Measurements from ENCODE around the gene POLA2.

POLA2 gene

DNA sequence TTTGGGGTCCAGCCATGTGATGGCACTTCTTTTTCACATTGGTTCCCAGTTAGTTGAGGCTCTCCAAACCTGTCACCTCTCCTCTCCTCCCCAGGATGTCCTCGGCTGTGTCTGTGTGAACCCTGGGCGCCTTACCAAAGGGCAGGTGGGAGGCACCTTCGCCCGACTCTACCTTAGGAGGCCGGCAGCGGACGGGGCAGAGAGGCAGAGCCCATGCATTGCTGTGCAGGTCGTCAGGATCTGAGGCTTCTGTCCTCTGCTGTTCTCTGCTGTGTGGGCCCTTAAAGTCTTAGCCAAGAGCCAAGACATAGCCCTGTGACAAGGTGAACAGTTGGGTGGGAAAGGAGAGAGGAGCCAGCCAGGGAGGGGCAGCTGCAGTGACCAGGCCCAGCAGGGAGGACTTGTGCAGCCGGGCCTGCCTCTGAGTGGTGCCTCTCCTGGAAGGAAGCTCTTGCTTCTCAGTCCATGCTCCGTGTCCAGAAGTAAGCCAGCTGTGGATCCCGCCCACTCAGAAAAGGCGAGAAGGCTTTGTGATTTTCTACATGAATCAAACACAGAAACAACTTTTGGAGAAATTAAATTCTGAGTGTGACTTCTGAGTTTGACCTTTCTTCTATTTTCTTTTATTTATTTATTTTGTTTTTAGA is 35.4 kb downstream of the POLA2 start:
- peaks cover 81% of the 10 kb centered on the region for H3K36me3 ChIP-seq (ENCODE audit: insufficient read depth, insufficient read length, low read length)
- DNase-seq (ENCODE audit: low read depth, low spot score), result no peak
- peaks cover 15% of the 10 kb centered on the region for H3K4me1 ChIP-seq (ENCODE audit: insufficient read depth, insufficient read length)
- no peaks in the 10 kb centered on the region for H3K9me3 ChIP-seq (ENCODE audit: insufficient read depth, low read length)
- no peak overlapping the region for H3K9ac ChIP-seq (ENCODE audit: insufficient read length, low read depth)
- no peaks in the 10 kb centered on the region for H3K27me3 ChIP-seq (ENCODE audit: insufficient read depth, insufficient read length)
- H3K4me3 ChIP-seq (ENCODE audit: insufficient read length, low read depth), result no peak overlapping the region
- TF ChIP-seq ZNF274 (IDR thresholded peaks at IDR 0.05; ENCODE audit: low read depth, low read length), result no peak
- no peak for TF ChIP-seq SUZ12 (IDR thresholded peaks at IDR 0.05; ENCODE audit: extremely low read depth, insufficient read depth, insufficient read length)
- TF ChIP-seq YY1 (IDR thresholded peaks at IDR 0.05; ENCODE audit: insufficient read depth, insufficient read length), result no peak

- DNase-seq (ENCODE audit: low read depth, low spot score), result no peak
- Histone ChIP-seq H3K4me3 (ENCODE audit: insufficient read length, low read depth) (no peak overlapping the region), H3K36me3 (ENCODE audit: insufficient read depth, insufficient read length, low read length) (peaks cover 80% of the 10 kb centered on the region), H3K9me3 (ENCODE audit: insufficient read depth, low read length) (no peaks in the 10 kb centered on the region), H3K4me1 (ENCODE audit: insufficient read depth, insufficient read length) (peaks cover 16% of the 10 kb centered on the region), H3K9ac (ENCODE audit: insufficient read length, low read depth) (no peak overlapping the region), H3K27me3 (ENCODE audit: insufficient read depth, insufficient read length) (no peaks in the 10 kb centered on the region)
- TF ChIP-seq YY1 (IDR thresholded peaks at IDR 0.05; ENCODE audit: insufficient read depth, insufficient read length) (no peak), ZNF274 (IDR thresholded peaks at IDR 0.05; ENCODE audit: low read depth, low read length) (no peak), SUZ12 (IDR thresholded peaks at IDR 0.05; ENCODE audit: extremely low read depth, insufficient read depth, insufficient read length) (no peak)
These were observed 36.4 kb downstream of the POLA2 start for GRCh38 chr11:65298131-65298535.

DNA sequence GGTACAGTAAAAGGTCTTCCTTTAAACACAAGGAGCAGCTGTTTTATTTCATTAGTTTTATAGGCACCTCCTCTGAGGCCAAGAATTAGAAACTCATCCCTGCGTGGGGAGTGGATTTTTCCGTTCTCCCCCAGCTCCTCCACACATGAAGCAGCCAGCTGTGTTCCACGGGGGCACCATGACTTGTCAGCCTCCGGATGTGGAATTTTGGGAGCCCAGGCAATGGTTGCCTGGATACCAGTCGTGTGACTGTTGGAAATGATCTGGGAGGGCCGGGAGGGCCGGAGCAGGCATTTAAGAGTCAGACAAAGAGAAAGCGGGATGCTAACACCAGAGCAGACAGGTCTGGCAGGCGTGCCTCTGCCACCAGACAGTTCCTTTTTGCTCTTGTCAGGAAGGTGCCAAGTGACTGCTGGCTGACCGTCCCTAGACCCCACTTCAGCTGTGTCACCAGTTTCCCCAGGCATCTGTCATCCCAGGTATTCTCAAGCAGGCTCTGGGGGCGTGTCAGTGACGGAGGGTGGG is 37.0 kb downstream of the POLA2 start:
- DNase-seq (ENCODE audit: low read depth, low spot score), result no peak
- no peaks in the 10 kb centered on the region for H3K27me3 ChIP-seq (ENCODE audit: insufficient read depth, insufficient read length)
- no peak overlapping the region for H3K4me3 ChIP-seq (ENCODE audit: insufficient read length, low read depth)
- no peak for TF ChIP-seq YY1 (IDR thresholded peaks at IDR 0.05; ENCODE audit: insufficient read depth, insufficient read length)
- TF ChIP-seq SUZ12 (IDR thresholded peaks at IDR 0.05; ENCODE audit: extremely low read depth, insufficient read depth, insufficient read length), result no peak
- no peak for TF ChIP-seq ZNF274 (IDR thresholded peaks at IDR 0.05; ENCODE audit: low read depth, low read length)
- no peak overlapping the region for H3K9ac ChIP-seq (ENCODE audit: insufficient read length, low read depth)
- peaks cover 80% of the 10 kb centered on the region for H3K36me3 ChIP-seq (ENCODE audit: insufficient read depth, insufficient read length, low read length)
- peaks cover 15% of the 10 kb centered on the region for H3K4me1 ChIP-seq (ENCODE audit: insufficient read depth, insufficient read length)
- no peaks in the 10 kb centered on the region for H3K9me3 ChIP-seq (ENCODE audit: insufficient read depth, low read length)

DNA sequence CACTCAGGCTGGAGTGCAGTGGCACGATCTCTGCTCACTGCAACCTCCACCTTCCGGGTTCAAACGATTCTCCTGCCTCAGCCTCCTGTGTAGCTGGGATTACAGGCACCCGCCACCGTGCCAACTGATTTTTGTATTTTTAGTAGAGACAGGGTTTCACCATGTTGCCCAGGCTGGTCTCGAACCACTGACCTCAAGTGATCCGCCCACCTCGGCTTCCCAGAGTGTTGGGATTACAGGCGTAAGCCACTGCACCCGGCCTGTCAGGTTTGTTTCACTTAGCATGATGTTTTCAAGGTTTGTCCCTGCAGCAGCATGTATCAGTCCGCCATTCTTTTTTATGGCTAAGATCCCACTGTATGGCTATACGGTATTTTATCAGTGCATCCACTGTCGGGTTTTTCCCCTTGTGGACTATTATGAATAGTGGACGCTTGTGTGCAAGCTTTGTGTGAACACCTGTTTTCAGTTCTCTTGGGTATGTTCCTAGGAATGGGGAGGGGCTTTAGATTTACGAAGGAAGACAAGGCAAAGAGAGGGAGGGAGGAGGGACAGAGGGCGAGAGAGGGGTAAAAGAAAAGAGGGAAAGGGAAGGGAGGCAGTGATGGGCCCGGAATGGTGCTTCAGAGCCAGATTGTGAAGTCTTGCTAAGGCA is 39.0 kb downstream of the POLA2 start:
- H3K36me3 ChIP-seq (ENCODE audit: insufficient read depth, insufficient read length, low read length), result peaks cover 79% of the 10 kb centered on the region
- H3K27me3 ChIP-seq (ENCODE audit: insufficient read depth, insufficient read length), result no peaks in the 10 kb centered on the region
- H3K9ac ChIP-seq (ENCODE audit: insufficient read length, low read depth), result no peak overlapping the region
- H3K4me1 ChIP-seq (ENCODE audit: insufficient read depth, insufficient read length), result peaks cover 15% of the 10 kb centered on the region
- H3K4me3 ChIP-seq (ENCODE audit: insufficient read length, low read depth), result no peak overlapping the region
- DNase-seq (ENCODE audit: low read depth, low spot score), result no peak
- no peaks in the 10 kb centered on the region for H3K9me3 ChIP-seq (ENCODE audit: insufficient read depth, low read length)
- TF ChIP-seq YY1 (IDR thresholded peaks at IDR 0.05; ENCODE audit: insufficient read depth, insufficient read length), result no peak
- TF ChIP-seq SUZ12 (IDR thresholded peaks at IDR 0.05; ENCODE audit: extremely low read depth, insufficient read depth, insufficient read length), result no peak
- TF ChIP-seq ZNF274 (IDR thresholded peaks at IDR 0.05; ENCODE audit: low read depth, low read length), result no peak

DNA sequence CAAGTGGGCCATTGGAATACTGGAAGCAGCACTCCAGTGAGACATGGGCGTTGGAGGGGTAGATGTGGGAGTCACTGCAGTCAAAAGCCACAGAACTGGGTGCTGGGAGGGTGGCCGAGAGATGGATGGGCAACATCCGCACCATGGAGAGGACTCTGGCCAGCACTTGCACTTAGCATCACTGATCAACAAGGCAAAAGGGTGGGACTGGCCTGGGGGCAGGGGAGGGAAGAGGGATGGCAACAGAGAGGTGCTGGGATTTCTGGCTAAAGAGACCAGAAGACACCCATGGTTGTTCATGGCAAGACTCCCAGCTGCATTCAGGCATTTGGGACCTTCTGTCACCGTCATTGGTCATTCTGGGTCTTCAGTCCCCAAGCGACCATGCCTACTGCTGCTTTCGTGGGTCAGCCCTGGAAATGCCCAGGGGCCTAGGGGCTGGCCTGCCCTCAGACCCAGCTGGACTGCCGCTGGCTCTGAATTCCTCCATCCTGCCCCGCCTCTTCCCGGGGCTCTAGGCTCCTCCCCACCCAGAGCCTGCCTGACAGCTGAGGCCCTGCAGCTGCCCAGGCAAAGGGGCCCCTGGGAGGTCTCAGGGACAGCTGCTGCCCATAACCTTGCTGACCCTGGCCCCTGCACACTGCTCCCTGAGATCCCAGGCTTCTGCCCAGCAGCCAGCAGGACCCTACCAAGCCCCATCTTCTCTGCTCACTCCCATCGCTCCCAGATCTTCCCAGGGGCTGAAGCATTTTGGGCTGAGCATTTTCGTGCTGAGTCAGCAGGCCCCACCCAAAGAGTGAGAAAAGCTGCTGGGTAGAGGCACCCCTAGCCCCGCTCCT is 39.9 kb downstream of the POLA2 start:
- peak overlapping the region; percentile 50 for H3K9ac ChIP-seq (ENCODE audit: insufficient read length, low read depth)
- peaks cover 15% of the 10 kb centered on the region for H3K4me1 ChIP-seq (ENCODE audit: insufficient read depth, insufficient read length)
- peaks cover 70% of the 10 kb centered on the region for H3K36me3 ChIP-seq (ENCODE audit: insufficient read depth, insufficient read length, low read length)
- no peaks in the 10 kb centered on the region for H3K9me3 ChIP-seq (ENCODE audit: insufficient read depth, low read length)
- no peak overlapping the region for H3K4me3 ChIP-seq (ENCODE audit: insufficient read length, low read depth)
- no peaks in the 10 kb centered on the region for H3K27me3 ChIP-seq (ENCODE audit: insufficient read depth, insufficient read length)
- no peak for TF ChIP-seq YY1 (IDR thresholded peaks at IDR 0.05; ENCODE audit: insufficient read depth, insufficient read length)
- no peak for TF ChIP-seq SUZ12 (IDR thresholded peaks at IDR 0.05; ENCODE audit: extremely low read depth, insufficient read depth, insufficient read length)
- TF ChIP-seq ZNF274 (IDR thresholded peaks at IDR 0.05; ENCODE audit: low read depth, low read length), result no peak
- no peak for DNase-seq (ENCODE audit: low read depth, low spot score)

DNA sequence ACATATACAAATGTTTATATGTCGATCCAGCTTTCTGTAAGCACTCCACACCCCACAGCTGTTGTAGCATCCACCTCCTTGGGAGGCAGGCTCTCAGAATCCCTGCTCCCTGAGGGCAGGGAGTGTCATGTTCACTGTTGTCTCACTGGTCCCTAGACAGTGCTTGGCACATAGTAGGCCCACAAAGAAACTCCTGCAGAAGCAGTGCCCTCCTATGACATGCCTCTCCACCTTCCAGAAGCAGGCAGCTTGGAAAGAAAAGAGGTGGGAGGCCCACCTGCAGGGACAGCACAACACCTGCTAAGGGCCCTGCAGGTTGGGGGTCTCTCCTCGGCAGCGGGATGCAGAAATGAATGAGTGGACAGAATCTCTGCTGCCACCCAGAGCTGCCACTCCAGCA is 41.8 kb downstream of the POLA2 start:
- Histone ChIP-seq H3K27me3 (ENCODE audit: insufficient read depth, insufficient read length) (no peaks in the 10 kb centered on the region), H3K4me1 (ENCODE audit: insufficient read depth, insufficient read length) (peaks cover 21% of the 10 kb centered on the region), H3K9me3 (ENCODE audit: insufficient read depth, low read length) (no peaks in the 10 kb centered on the region), H3K36me3 (ENCODE audit: insufficient read depth, insufficient read length, low read length) (peaks cover 54% of the 10 kb centered on the region), H3K9ac (ENCODE audit: insufficient read length, low read depth) (no peak overlapping the region), H3K4me3 (ENCODE audit: insufficient read length, low read depth) (no peak overlapping the region)
- DNase-seq (ENCODE audit: low read depth, low spot score), result no peak
- TF ChIP-seq ZNF274 (IDR thresholded peaks at IDR 0.05; ENCODE audit: low read depth, low read length) (no peak), SUZ12 (IDR thresholded peaks at IDR 0.05; ENCODE audit: extremely low read depth, insufficient read depth, insufficient read length) (no peak), YY1 (IDR thresholded peaks at IDR 0.05; ENCODE audit: insufficient read depth, insufficient read length) (no peak)
